ENCODE data around the gene AMMECR1. TPM values are rescaled to one million over a fixed set of nuclear protein-coding genes. Genes with fewer than 3 reads are reported as not detected.

The AMMECR1 gene
- total RNA-seq, 2 donors from 2014 or later: 10.4 to 14.4 TPM

GRCh38 chrX:110257889-110258288 is 60.0 kb downstream of the AMMECR1 start:
- H3K9ac ChIP-seq (ENCODE audit: low read depth in 2 of 2, low read length in 2 of 2): no peak overlapping the region
- H3K4me1 ChIP-seq: no peaks in the 10 kb centered on the region
- DNase-seq: no peak
- no peak overlapping the region for H3K4me3 ChIP-seq
- TF ChIP-seq CTCF (IDR thresholded peaks at IDR 0.05): no peak
- H3K27ac ChIP-seq: no peak overlapping the region
- no peaks in the 10 kb centered on the region for H3K9me3 ChIP-seq
- H3K36me3 ChIP-seq: no peaks in the 10 kb centered on the region
- H3K27me3 ChIP-seq: no peaks in the 10 kb centered on the region
- intact Hi-C loops (cut with DNase I): no loop called here

DNA sequence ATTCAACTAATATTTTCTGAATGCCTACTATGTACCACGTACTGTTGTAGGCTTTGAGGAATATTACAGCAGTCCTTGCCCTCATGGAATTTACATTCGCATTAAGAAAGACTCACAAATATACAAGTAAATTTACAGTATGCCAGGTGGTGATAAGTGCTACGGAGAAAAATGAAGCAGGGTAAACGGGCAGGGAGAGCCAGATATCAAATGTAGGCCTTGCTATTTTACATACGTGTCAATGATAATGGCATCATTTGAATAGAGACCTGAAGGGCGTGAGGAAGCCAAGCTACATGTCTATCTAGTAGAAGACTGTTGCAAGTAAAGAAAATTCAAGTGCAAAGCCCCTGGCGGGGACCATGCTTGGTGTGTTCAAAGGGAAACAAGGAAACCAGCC is 65.2 kb downstream of the AMMECR1 start:
- Histone ChIP-seq H3K36me3 (no peaks in the 10 kb centered on the region), H3K27ac (no peak overlapping the region), H3K27me3 (no peaks in the 10 kb centered on the region), H3K9ac (ENCODE audit: low read depth in 2 of 2, low read length in 2 of 2) (no peak overlapping the region), H3K4me1 (no peaks in the 10 kb centered on the region), H3K9me3 (no peaks in the 10 kb centered on the region), H3K4me3 (no peak overlapping the region)
- TF ChIP-seq CTCF (IDR thresholded peaks at IDR 0.05): no peak
- intact Hi-C loops (cut with DNase I): no loop called here
- no peak for DNase-seq

GRCh38 chrX:110251961-110252360 is 65.9 kb downstream of the AMMECR1 start:
- no peak for TF ChIP-seq CTCF (IDR thresholded peaks at IDR 0.05)
- intact Hi-C loops (cut with DNase I): no loop called here
- no peaks in the 10 kb centered on the region for H3K9me3 ChIP-seq
- no peaks in the 10 kb centered on the region for H3K36me3 ChIP-seq
- H3K4me3 ChIP-seq: no peak overlapping the region
- no peaks in the 10 kb centered on the region for H3K4me1 ChIP-seq
- no peak for DNase-seq
- H3K27me3 ChIP-seq: no peaks in the 10 kb centered on the region
- H3K9ac ChIP-seq (ENCODE audit: low read depth in 2 of 2, low read length in 2 of 2): no peak overlapping the region
- H3K27ac ChIP-seq: no peak overlapping the region

DNA sequence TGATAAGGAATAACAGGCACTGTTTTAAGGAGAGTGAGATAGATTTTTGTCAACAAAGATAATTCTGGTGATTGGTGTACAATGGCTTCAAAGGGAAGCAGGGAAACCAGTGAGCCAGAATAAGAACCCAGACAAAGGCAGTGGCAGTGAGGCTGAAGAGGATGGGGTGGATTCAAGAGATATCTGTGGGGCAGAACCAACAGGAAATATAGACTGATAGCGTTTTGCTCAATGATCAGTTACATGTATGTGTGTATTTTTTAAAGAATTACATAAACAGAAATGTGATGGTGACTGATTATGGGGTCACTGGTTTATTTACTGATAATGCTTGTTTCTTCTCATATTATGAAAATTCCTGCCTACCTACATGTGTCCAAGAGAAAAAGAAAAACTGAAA is 66.4 kb downstream of the AMMECR1 start:
- Histone ChIP-seq H3K4me3 (no peak overlapping the region), H3K27me3 (no peaks in the 10 kb centered on the region), H3K4me1 (no peaks in the 10 kb centered on the region), H3K36me3 (no peaks in the 10 kb centered on the region), H3K9me3 (no peaks in the 10 kb centered on the region), H3K27ac (no peak overlapping the region), H3K9ac (ENCODE audit: low read depth in 2 of 2, low read length in 2 of 2) (no peak overlapping the region)
- DNase-seq: no peak
- no peak for TF ChIP-seq CTCF (IDR thresholded peaks at IDR 0.05)
- intact Hi-C loops (cut with DNase I): no loop called here

- Histone ChIP-seq H3K9ac (ENCODE audit: low read depth in 2 of 2, low read length in 2 of 2) (no peak overlapping the region), H3K4me1 (no peaks in the 10 kb centered on the region), H3K9me3 (no peaks in the 10 kb centered on the region), H3K36me3 (no peaks in the 10 kb centered on the region), H3K27me3 (no peaks in the 10 kb centered on the region), H3K4me3 (no peak overlapping the region), H3K27ac (no peak overlapping the region)
- intact Hi-C loops (cut with DNase I): no loop called here
- no peak for DNase-seq
- TF ChIP-seq CTCF (IDR thresholded peaks at IDR 0.05): no peak
Measured at GRCh38 chrX:110250847-110251246, 67.0 kb downstream of the AMMECR1 start.

DNA sequence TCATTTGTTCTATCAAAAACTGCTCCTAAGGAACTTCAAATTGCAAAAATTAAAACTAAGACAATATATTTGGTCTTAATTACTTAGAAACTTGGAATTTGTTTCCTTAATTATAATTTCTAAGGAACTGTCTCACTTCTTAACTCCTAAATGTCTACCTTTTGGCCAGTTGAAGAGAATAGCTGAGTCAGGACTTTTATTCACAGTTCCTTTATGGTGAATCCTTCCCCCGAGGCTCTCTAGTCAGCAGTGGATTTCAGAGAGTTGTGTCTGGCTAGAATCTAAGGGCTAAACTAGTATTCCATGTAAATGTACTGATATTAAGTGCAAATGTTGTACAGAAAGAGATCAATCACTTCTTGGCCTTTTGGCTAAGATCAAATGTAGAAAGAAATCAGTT is 69.3 kb downstream of the AMMECR1 start:
- no peak for DNase-seq

More for the DNA sequence above, 69.3 kb downstream of the AMMECR1 start:
- TF ChIP-seq CTCF (IDR thresholded peaks at IDR 0.05): no peak
- no peaks in the 10 kb centered on the region for H3K9me3 ChIP-seq
- H3K36me3 ChIP-seq: no peaks in the 10 kb centered on the region
- H3K9ac ChIP-seq (ENCODE audit: low read depth in 2 of 2, low read length in 2 of 2): no peak overlapping the region
- no peaks in the 10 kb centered on the region for H3K4me1 ChIP-seq
- no peaks in the 10 kb centered on the region for H3K27me3 ChIP-seq
- H3K4me3 ChIP-seq: no peak overlapping the region
- intact Hi-C loops (cut with DNase I): no loop called here
- H3K27ac ChIP-seq: no peak overlapping the region

All from colonic mucosa (tissue), 4 donors.